GM21619 (cell line): ENCODE results near the gene MYOZ2.

Source experiments
- ATAC-seq: cut with Tn5 transposase; IDR thresholded peaks from one replicate; pipeline ENCODE4 v1.9.1; 2021; ENCODE audit not compliant: unreplicated experiment

The MYOZ2 gene

DNA sequence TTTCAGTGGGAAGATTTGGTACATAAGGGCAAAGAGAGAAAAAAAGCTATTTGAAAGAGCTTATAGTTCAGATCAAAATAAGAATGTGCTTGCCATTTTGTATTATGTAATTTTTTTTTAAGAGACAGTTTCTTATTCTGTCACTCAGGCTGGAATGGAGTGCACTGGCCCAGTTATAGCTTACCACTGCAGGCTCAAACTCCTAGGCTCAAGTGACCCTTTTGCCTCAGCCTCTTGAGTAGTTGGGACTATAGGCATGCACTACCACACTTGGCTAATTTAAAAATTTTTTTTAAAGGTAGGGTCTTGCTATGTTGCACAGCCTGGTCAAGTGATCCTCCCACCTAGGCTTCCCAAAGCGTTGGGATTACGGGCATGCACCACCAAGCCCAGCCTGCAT is 54.7 kb downstream of the MYOZ2 start:
- ATAC-seq: no peak

DNA sequence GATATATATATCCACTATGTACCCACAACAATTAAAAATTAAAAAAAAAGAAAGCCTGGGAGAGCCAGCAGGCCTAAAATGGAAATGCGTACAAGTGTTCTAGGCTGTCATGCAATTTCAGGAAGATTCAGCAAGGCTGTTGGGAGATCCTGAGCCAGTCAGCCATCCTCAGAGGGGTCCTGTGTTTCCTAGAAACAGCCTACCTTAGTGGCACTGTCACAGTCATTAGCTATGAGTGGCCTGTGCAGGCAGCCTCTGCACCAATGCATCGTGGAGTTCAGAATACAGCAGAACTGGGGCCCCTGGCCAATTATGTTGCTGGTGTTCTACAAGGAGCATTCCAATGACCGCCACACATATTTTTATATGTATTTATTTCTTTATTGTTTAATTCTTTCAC is 55.9 kb downstream of the MYOZ2 start:
- no peak for ATAC-seq

DNA sequence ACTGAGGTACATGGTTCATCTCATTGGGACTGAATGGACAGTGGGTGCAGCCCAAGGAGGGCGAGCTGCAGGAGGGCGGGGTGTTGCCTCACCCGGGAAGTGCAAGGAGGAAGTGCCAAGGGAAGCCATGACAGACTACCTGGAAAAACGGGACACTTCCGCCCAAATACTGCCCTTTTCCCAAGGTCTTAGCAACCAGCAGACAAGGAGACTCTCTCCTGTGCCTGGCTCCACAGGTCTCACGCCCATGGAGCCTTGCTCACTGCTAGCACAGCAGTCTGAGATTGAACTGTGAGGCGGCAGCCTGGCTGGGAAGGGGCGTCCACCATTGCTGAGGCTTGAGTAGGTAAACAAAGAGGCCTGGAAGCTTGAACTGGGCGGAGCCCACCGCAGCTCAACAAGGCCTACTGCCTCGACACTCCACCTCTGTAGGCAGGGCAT is 62.2 kb downstream of the MYOZ2 start:
- no peak for ATAC-seq

DNA sequence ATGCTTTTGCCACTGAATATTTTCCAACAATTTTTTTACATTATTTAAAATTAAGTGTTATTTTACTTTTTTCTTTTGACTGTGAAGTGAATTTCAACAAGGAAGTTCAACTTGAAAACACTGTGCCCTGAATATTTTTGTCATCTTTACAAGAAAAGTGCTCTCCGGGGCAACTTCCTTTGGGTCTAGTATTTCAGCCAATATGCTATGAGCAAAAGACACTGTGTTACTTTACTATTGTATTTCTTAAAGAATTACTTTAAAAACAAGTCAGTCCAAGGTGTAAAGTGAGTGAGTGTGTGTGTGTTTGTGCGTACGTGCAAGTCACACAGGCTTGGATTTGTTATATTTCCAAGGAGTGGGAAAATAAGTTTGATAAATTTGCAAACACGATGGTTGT is 69.3 kb downstream of the MYOZ2 start:
- no peak for ATAC-seq

DNA sequence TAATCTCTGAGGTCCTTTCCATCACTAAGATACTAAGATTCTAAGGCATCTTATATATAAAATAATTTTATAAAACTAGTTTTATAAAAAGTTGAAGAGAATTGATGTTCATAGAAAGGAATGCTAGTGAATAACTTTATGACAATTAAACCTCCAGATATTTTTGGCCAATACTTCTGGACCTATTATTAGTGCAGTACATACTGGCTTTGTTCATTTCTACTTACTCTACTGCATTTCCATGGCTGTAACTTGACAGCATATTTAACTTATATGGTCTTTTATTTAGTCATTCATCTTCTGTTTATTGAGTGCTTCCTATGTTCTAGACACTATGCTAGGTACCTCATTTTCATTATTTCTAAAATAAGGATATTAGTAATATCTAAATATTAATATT is 70.1 kb downstream of the MYOZ2 start:
- ATAC-seq: no peak

DNA sequence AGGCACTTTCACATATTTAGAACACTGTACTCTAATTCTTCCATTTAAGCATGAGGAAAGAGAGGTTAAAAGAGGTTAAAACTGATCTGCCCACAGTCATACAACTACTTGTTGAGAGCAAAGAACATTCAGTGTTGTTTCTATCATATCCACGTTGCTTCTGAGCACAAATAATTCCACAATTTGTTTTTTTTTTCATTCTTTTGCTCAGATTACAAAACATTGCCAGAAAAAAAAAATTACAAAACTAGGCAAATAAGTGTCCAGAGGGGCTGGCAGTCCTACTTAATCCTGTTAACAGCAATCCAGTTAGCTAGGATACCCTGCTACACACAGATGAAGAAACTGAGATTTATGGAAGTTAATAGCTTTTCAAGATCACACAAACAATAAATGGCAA is 70.5 kb downstream of the MYOZ2 start:
- ATAC-seq: no peak

DNA sequence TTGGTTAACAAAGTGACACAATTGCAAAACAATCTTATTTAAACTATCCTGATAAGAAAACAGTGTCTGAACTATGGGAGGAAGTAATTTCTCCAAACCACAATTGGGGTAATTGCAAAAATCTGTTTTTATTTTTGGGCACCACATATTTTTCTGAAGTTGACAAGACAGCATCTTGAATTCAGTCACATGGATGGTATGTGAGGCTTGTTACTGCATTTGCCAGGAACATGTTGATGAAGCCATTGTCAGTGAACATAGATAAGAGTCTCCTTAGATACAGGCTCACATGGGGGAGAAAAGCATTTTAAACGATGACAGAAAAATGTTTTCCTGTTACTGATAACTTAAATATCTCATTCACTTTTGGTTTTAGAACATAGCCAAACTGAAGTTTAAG is 71.4 kb downstream of the MYOZ2 start:
- ATAC-seq: no peak

DNA sequence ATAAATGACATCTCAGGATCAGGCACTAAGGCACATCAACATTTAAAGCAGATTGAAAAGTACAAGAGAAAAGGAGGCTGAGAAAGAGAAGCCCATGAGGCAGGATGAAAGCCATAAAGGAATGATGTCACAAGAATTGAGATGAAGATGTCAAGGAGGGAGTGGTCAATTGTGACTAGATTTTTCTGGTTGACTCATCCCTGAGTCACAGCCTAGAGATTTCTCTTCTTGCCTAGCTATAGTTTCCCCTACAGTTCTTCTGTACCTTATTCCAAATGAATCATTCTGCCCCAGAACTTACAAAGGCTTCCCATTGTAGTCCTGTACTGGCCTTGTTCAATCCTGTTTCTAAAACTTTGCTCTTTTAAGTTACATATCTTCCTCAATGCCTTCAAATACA is 73.4 kb downstream of the MYOZ2 start:
- ATAC-seq: no peak

DNA sequence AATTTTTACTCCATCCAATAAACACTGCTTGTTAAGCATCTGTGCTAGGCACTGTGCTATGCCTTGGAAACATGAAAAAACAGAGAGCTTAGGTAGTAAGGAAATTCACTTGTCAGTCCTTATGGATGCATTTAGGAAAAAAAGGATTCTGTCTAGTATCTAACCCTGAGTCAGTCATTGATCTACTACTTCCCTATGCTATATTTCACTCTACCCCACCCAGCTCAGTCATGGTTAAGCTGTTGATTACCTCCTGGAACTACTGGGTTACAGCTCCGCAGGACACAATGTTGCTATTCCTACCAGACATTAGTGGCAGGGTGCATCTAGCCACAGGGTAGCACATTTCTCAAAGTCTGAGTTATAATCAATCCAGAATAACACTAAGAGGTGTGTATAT is 74.0 kb downstream of the MYOZ2 start:
- ATAC-seq: no peak

DNA sequence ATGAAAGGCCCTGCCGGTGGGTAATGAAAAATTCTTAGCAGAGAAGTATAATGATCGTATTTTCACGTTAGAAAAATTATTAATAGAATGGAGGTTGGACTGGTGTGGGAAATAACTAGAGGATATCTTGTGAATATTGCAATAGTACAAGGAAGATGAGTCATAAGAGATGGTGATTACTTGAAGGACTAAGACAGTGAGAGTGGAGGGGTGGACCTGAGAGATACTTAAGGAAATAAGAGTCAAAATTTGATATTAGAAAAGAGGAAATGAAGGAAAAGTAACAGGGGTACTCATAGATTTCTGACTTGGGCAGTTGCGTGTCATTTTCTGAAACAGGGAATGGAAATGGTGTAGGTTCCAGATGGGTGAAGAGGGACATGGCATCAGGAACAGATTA is 75.1 kb downstream of the MYOZ2 start:
- ATAC-seq: no peak

DNA sequence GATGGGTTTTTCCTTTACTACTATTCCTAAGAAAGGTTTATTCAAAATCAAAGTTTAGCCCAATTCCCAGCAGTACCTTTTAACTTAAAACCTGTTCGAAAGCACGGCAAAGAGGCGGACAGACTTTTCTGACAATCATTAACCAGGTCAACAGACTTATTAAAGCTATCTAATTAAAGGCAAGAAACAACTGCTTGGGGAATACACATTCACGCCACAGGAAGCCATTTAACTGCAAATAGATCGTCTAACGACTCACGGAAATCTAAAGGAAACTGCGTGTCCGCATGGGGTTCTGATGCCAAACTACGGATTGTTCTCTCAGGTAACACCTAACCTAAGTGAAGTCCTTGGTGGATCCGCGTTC is 76.2 kb downstream of the MYOZ2 start:
- peak; percentile 4 for ATAC-seq

DNA sequence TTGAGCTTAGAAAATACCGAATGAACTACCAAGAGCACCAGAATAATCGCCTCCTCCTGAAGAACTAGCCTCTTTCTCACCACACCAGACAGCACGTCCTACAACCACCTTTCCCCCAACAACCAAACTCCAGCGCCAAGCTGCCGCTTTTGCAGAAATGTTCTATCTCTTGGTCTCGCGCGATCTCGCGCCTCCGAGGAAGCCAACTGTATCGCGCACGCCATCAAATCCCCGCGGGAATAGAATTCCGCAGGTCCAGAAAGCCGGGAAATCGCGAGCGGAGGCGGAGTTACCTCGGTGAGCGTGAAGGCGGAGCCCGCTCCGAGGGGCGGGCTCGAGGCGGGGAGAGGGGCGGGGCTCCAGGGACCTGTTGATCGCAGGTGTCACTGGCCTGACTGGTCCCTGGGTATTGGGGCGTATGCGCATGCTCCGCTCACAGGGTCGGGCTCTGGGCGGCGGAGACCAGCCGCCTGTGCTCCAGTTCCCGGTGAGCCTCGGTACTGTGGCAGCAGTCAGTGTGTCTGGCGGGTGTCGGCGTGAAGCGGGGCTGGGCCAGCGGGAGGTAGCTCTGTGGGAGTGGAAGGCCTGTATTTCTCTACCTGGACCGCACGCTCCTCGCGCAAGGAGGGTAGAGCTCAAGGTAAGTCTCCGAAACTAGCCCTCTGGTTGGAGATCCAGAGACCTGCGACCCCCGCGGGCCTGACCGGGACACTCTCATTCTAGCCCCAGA is 76.8 kb downstream of the MYOZ2 start, which contains the start of gene USP53:
USP53 (plus strand) TSS at position 480 of the 730 bp plus-strand sequence. CDS start 27,047 bp downstream, outside the sequence.
- peak; percentile 84 for ATAC-seq

DNA sequence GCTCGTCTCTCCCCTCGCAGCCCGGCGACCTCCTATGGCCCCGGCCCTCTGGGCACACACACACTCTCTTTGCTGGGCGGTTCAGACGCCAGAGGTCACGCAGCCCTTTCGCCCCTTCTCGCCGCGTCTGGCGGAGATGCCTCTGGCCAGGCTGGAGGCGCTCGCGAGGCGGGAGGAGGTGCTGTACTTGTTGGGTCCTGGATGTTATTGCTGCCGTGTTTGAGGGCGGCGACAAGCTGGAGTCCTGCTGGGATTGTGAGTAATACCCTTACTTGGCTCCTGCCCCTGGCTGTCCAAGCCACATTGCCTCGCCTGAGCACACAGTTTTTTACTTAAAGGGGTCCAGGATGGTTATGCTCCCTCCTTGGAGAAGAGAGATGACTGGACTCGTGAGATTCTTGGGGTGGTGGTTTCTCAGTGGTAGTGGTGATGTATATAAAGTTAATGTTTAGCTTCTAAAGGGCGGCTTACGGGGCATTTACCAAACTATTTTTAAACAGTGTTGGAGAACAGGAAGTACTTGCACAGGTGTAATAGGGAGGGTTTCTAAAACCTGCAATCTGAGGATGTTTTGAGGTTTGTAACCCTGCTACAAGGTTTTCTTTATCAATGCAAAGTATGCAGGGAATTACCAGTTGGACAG is 77.5 kb downstream of the MYOZ2 start:
- peak; percentile 50 for ATAC-seq

DNA sequence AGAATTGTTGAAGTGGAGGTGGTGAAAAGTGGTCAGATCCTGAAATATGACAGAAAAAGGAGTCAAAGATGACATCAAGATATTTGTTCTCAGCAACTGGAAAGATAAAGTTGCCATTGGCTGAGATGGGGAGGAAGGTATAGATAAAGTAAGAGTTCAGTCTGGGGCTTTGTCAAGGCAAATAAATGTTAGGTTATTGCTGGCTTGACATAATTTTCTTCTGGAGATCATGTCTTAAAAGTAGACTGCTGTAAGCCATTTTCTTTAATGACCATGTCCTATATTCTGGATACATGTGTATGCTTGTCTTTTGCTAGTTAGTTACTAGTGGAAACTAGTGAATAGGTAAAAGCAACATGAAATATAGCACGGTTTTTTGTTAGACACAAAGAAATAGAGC is 82.5 kb downstream of the MYOZ2 start:
- no peak for ATAC-seq

DNA sequence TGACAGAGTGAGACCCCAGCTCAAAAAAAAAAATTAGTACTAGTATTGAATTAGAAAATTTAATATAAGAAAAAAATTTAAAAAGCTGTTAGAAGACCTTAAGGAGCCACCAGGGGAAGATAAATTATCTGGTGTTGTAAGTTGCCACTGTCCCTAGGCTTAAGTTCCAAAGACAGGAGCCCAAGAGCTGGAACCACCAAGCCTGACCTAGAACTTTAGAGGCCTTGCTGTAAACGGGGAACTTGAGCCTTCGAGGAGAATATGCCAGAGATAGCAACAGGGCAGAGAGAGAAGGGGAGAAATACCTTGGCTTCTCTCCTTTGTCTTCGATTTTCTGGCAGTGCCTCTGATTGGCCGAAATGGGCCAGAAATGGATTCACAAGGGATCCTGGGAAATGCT is 85.8 kb downstream of the MYOZ2 start:
- ATAC-seq: no peak

DNA sequence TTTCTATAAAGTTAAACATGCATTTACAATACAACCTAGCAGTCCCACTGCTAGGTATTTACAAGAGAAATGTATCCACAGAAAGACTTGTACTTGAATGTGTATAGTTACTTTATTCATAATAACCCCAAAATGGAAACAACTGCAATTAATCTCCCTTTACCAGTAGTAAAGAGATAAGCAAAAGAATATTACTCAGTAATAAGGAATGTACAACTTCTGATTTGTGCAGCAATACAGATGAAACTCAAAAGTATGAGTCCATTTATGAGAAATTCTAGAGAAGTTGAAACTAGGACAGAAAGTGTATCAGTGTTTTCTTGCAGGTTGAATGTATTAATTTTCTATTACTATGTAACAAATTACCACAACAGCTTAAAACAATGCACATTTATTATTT is 92.1 kb downstream of the MYOZ2 start:
- ATAC-seq: no peak

DNA sequence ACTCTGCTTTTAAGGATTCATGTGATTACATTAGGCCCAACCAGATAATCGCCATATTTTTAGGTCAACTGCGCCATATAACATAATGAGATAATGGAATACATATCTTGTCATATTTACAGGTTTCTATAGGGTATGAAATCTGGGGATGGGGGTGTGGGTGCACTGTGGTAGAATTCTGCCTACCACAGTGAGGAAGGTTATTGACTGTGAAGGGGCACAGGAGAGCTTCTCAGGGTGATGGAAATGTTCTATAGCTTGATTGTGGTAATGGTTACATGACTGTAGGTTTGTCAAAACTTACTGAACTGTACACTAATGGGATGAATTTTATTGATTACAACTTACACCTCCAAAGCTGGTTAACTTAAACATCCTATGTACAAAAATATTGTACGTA is 92.8 kb downstream of the MYOZ2 start:
- ATAC-seq: no peak

DNA sequence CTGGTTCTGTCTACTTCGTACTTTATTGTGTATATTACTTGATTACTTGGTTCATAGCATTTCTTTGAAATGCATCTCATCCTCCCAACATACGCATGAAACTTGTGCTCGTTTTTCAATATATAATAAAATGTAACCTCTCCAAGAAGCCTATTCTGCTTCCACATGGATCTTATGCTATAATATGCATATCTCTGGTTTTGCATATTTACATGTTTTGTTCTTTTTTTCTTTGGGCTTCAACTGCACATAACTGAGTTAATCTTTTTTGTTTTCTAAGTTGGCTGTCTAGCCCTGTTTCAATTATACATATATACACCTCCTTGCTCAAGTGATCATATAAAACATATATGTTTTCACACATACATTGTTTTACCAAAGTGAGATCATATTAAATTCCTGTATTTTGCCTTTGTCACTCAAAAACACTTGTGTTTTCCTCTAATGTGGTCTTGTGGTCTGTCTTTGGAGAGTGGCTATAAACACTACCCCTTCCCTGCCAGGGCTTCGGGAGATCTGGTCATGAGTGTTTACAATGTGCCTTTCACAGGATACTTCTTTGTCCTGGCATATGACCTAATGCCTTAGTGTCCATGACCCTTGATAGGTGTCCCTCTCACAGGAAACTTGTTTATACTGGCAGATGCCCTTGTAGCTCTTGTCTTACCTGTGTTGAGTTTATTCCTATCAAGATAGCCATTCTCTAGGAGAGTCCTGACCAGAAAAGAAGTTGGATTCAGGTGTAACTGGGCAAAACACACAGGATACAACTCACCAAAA is 94.5 kb downstream of the MYOZ2 start:
- no peak for ATAC-seq

DNA sequence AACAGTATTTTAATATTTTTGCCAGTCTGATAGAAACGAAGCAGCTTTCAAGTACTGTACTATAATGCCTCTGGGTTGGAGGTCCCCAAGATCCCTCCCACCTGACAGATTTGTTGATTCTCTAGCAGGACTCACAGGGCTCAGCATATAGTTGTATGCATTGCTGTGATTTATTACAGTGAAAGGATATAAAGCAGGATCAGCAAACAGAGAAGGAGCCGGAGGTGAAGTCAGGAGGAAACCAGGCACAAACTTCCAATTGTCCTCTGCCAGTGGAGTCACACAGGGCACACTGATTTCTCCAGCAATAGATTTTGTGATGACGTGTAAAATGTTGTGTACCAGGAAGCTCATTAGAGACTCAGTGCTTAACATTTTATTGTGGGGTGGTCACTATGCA is 95.9 kb downstream of the MYOZ2 start:
- ATAC-seq: no peak

DNA sequence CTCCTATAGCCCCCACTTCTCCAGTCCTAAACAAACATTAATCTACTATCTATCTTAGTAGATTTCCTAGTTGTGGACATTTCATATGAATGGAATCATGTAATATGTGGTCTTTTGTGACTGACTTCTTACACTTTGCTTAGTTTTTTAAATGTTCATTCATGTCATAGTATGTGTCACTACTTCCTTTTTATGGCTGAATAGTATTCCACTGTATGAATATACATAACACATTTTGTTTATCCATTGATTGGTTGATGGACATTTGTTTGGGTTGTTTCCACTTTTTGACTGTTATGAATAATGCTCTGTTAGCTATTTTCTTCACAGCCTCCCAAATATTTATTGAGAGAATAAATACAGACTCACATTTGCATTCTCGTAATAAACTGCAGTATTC is 96.7 kb downstream of the MYOZ2 start:
- no peak for ATAC-seq

DNA sequence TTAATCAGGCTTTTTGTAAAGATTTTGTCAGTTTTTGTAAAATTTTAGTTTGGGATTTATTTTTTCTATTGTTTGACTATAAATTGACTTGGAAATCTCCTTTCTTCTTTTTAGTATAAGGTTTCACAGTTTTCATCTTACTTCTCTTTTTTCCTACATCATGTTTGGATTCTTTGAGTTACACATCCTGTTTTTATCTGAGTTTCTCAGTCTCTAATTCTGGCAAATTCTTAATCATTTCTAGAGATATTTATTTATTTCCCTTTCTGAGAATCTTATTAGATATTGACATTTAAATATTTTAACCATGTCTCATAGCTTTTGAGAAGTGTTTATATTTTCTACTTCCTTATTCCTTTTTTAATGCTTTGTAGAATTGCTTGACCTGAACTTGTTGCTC is 97.6 kb downstream of the MYOZ2 start:
- ATAC-seq: no peak

DNA sequence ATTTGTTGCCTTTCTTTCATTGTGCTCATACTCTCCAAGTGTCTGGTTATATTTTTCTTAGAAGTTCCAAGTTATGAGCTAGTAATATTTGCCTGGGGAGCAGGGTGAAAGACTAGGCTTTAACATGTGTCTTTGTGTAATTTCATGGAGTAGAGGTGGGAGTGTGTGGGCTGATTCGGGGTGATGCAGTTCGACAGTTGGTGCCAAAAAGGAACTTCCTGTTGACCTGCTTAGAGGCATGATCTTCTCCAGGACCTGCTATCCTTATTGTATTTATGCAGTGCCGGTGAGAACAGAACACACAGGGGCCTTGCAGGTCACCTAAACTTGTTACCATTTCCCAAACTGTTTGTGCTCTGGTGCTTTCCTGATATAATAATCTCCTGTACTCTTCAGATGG is 98.1 kb downstream of the MYOZ2 start:
- no peak for ATAC-seq
